ENCODE results near the gene NOVA2. TPM values are rescaled to one million over a fixed set of nuclear protein-coding genes. Genes with fewer than 3 reads are reported as not detected.

NOVA2 gene
- total RNA-seq, 1 donor from 2014 or later, result 10.7 TPM

- Histone ChIP-seq H2AFZ (ENCODE audit: low read depth, low read length) (no peak overlapping the region), H3K4me2 (ENCODE audit: low read length) (no peak overlapping the region), H3K27ac (ENCODE audit: low read depth, low read length) (no peak overlapping the region), H3K9ac (ENCODE audit: low read length) (no peak overlapping the region), H3K9me3 (ENCODE audit: insufficient read depth, low read depth, low read length) (no peaks in the 10 kb centered on the region), H3K4me1 (ENCODE audit: insufficient read depth, low read length) (peaks cover 2% of the 10 kb centered on the region), H3K4me3 (ENCODE audit: insufficient read depth, low read depth, low read length) (no peak overlapping the region), H3K36me3 (ENCODE audit: insufficient read depth, low read length) (no peaks in the 10 kb centered on the region), H3K79me2 (ENCODE audit: insufficient read depth, low read length) (peaks cover 7% of the 10 kb centered on the region), H4K20me1 (ENCODE audit: insufficient read depth, low read length) (peaks cover 32% of the 10 kb centered on the region), H3K27me3 (ENCODE audit: insufficient read depth, low read length) (no peaks in the 10 kb centered on the region)
- DNase-seq (ENCODE audit: low read depth), result no peak
- Mint-ChIP-seq H3K9me3 (ENCODE audit: unreplicated experiment) (no peaks in the 10 kb centered on the region), H3K27ac (ENCODE audit: unreplicated experiment) (no peak overlapping the region), H3K36me3 (ENCODE audit: low read depth, unreplicated experiment) (peaks cover 9% of the 10 kb centered on the region), H3K27me3 (ENCODE audit: low read depth, unreplicated experiment) (no peaks in the 10 kb centered on the region), H3K4me1 (ENCODE audit: low read depth, unreplicated experiment) (peaks cover 15% of the 10 kb centered on the region), H3K4me3 (ENCODE audit: unreplicated experiment) (no peak overlapping the region)
- FAIRE-seq, result no peak
- TF ChIP-seq, protein P1, sequence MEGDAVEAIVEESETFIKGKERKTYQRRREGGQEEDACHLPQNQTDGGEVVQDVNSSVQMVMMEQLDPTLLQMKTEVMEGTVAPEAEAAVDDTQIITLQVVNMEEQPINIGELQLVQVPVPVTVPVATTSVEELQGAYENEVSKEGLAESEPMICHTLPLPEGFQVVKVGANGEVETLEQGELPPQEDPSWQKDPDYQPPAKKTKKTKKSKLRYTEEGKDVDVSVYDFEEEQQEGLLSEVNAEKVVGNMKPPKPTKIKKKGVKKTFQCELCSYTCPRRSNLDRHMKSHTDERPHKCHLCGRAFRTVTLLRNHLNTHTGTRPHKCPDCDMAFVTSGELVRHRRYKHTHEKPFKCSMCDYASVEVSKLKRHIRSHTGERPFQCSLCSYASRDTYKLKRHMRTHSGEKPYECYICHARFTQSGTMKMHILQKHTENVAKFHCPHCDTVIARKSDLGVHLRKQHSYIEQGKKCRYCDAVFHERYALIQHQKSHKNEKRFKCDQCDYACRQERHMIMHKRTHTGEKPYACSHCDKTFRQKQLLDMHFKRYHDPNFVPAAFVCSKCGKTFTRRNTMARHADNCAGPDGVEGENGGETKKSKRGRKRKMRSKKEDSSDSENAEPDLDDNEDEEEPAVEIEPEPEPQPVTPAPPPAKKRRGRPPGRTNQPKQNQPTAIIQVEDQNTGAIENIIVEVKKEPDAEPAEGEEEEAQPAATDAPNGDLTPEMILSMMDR (IDR thresholded peaks at IDR 0.05; ENCODE audit: insufficient read depth, low read depth, low read length), result no peak
- no peak for TF ChIP-seq EZH2 (IDR thresholded peaks at IDR 0.05; ENCODE audit: insufficient read depth, low read length)
Observed at GRCh38 chr19:46002678-46003275, 29.1 kb upstream of the NOVA2 start.

DNA sequence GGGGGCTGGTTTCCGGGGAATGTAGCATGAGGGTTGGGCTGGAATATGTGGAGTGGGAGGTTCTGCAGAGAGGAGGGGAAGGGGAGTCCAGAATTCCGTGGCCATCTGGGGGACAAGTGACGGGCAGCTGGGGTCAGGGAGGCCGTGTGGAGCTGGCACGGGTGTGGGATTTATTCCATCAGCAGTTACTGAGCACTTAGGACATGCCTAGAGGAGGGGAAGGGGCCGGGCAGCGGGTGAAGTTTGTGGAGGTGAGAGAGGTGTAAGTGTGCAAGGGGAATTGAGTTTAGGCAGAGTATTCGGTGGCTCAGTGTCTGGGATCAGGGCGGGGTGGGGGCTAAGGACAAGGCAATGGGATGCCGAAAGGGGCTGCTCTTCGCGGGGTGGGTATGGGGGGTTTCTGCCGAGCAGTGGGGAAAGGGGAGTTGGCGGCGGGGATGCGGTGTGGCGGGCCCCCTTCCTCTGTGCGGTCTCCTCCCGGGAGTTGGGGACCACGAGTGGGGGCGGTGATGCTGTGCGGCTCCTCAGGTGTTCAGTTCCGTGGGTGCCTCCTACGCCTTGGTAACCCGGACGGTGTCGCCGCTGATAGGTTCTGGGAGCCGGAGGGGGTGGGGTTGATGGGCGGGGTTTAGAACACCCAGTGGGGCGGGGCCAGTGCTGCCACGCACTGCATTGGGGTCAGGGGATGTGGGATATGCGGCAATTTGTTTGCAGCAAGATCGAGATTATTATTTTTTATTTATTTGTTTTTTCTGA lies 27.0 kb upstream of the NOVA2 start:
- Histone ChIP-seq H2AFZ (ENCODE audit: low read depth, low read length) (peak overlapping the region; percentile 26), H3K4me3 (ENCODE audit: insufficient read depth, low read depth, low read length) (peak overlapping the region; percentile 23), H3K4me2 (ENCODE audit: low read length) (peak overlapping the region; percentile 82), H3K9ac (ENCODE audit: low read length) (peak overlapping the region; percentile 18), H4K20me1 (ENCODE audit: insufficient read depth, low read length) (peaks cover 43% of the 10 kb centered on the region), H3K27ac (ENCODE audit: low read depth, low read length) (no peak overlapping the region), H3K36me3 (ENCODE audit: insufficient read depth, low read length) (no peaks in the 10 kb centered on the region), H3K4me1 (ENCODE audit: insufficient read depth, low read length) (peaks cover 8% of the 10 kb centered on the region), H3K79me2 (ENCODE audit: insufficient read depth, low read length) (peaks cover 21% of the 10 kb centered on the region), H3K9me3 (ENCODE audit: insufficient read depth, low read depth, low read length) (no peaks in the 10 kb centered on the region), H3K27me3 (ENCODE audit: insufficient read depth, low read length) (no peaks in the 10 kb centered on the region)
- no peak for FAIRE-seq
- peak overlapping the region; percentile 84 for H3K4me3 Mint-ChIP-seq (ENCODE audit: unreplicated experiment)
- no peaks in the 10 kb centered on the region for H3K9me3 Mint-ChIP-seq (ENCODE audit: unreplicated experiment)
- H3K4me1 Mint-ChIP-seq (ENCODE audit: low read depth, unreplicated experiment), result peaks cover 20% of the 10 kb centered on the region
- peaks cover 8% of the 10 kb centered on the region for H3K36me3 Mint-ChIP-seq (ENCODE audit: low read depth, unreplicated experiment)
- H3K27ac Mint-ChIP-seq (ENCODE audit: unreplicated experiment), result peak overlapping the region; percentile 47
- H3K27me3 Mint-ChIP-seq (ENCODE audit: low read depth, unreplicated experiment), result no peaks in the 10 kb centered on the region
- DNase-seq (ENCODE audit: low read depth), result no peak
- TF ChIP-seq, protein P1 (IDR thresholded peaks at IDR 0.05; ENCODE audit: insufficient read depth, low read depth, low read length), result no peak
- TF ChIP-seq EZH2 (IDR thresholded peaks at IDR 0.05; ENCODE audit: insufficient read depth, low read length), result no peak

Measured in astrocyte (in vitro differentiated cells and primary cell).